CD4-positive, alpha-beta T cell treated with Interleukin-21 for 1 hour (primary cell): ENCODE results near the gene NRG3.
"Not testable (repeated sequence)": the region's sequence is repeated elsewhere in the genome, so short reads cannot be mapped to it uniquely, and the experiment has no call there.

ENCODE experiments used
- DNase-seq: peaks from one replicate; pipeline ENCODE4 v3.0.0-alpha.2; 2020

NRG3 gene

DNA sequence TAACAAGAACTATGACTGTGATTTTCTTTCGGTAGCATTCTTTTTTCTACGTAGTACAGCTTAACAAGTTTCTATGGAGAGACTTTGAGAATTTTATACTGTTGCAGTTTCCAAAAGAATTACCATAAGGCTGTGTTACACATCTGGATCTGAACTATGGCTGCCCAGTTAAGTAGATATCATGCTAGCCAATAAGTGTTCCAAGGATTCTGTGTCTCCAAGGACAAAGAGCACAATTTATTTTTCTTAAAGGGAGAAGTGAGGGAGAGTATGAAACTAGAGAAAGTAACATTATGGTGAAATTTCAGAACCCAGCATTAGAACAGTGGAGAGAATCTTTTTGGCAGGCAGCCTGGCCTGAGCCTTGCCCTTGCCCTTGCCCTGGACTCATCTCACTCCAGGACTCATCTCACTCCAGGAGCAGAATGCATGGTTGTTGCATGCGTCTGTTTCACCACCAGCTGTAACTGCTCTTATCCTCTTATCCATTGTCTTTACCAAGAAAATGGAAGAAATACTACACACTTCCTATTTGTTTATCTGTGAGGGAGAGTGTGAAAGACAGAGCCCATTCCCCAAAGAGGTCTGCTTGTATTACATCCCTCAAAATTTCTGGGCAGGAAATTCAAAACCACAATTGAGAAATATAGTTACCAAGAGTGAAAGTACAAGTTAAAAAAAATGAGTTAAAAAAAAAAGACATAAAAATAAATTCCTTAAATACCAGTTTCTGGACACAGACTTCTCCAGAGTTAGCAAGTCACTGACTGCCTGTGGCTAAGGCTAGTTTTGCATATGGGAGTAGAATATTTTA lies 1067.5 kb downstream of the NRG3 start:
- DNase-seq, result no peak

DNA sequence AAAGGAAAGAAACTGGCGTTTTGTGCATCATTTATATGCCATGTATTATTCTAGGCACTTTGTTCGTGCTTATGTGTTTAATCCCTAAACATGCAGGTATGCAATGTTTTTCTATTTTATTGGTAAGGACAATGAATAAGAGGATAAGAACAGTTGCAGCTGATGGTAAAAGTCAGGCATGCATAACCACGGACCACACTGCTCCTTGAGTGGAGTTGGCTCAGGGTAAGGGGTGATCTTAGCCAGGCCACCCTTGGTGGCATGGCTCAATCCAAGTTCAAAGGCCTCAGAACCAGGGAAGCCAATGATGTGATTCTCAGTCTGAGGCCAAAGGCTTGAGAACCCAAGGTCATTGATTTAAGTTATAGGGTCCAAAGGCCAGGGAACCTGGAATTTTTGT lies 1068.1 kb downstream of the NRG3 start:
- DNase-seq, result no peak

DNA sequence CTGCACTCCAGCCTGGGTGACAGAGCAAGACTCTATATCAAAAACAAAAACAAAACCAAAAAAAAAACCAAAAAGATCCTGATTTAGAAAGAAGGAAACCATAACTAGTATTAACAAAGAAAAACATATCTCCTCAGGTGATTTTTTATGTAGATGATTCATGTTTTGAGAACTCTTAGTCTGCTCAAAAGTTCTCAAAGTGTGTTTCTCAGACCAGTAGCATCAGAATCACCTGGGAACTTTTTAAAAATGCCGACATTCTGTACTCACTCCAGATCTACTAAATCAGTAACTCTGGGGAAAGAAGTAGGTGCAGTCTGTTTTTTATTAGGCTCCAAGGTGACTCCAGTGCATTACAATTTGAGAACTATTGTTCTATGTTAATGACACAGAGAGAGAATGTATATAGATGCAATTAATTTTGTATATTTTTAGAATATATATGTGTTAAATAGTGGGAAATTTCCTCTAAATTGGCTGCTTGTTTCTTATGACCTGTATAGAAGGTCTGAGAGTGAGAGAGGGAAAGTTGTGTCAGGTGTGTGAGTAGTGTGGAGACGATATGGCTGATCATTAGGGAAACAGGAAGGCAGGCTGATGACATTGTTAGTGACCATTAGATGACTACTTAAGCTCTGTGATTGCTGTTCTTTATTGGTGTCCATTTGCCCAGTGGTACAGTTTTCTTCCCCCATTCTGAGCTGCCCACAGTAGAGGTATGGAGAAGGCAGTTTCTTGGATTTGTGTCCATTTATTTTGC lies 1075.0 kb downstream of the NRG3 start:
- no peak for DNase-seq

DNA sequence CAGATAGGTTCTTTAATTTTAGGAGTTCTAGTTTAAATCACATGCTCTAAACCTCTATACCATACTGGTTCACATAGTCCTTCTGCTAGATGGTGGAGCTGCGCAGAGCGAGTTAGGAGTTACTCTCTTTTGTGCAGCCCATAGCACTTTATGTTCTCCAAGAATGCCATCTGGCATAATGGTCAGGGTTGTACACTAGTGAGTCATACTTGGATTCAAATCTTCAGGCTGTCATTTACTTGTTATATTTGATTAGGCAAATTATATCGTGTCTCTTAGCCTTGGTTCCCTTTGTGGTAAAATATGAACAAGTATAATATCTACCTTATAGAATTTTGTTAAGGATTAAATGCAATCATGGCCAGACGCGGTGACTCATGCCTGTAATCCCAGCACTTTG lies 1078.3 kb downstream of the NRG3 start:
- DNase-seq, result no peak

DNA sequence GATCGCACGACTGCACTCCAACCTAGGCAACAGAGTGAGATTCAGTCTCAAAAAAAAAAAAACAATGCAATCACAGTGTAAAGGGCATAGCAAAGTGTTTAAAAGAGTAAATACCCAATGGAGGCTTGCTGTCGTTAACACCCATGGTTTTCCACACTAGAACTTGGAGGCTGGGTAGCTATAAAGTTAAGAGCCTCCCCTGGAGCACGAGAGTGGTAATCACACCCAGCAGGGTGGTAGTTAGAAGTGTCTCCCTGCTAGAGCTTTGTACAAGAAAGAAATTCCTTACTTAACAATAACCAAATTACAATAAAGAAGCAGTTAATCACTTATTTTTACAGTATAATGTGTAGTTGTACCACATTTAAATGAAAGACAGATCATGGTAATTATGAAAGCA lies 1078.9 kb downstream of the NRG3 start:
- DNase-seq, result no peak

DNA sequence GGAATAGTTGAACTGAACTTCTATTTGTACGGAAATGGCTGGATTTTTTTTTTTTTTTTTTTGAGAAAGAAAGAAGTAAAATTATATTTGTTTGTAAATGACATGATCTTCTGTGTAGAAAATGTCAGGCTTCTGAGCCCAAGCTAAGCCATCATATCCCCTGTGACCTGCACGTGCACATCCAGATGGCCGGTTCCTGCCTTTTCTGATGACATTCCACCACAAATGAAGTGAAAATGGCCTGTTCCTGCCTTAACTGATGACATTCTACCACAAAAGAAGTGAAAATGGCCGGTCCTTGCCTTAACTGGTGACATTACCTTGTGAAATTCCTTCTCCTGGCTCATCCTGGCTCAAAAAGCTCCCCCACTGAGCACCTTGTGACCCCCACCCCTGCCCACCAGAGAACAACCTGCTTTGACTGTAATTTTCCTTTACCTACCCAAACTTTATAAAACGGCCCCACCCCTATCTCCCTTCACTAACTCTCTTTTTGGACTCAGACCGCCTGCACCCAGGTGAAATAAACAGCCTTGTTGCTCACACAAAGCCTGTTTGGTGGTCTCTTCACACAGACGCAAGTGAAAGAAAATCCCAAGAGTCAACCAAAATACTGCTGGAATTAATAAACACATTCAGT lies 1085.5 kb downstream of the NRG3 start:
- not testable (repeated sequence) for DNase-seq

DNA sequence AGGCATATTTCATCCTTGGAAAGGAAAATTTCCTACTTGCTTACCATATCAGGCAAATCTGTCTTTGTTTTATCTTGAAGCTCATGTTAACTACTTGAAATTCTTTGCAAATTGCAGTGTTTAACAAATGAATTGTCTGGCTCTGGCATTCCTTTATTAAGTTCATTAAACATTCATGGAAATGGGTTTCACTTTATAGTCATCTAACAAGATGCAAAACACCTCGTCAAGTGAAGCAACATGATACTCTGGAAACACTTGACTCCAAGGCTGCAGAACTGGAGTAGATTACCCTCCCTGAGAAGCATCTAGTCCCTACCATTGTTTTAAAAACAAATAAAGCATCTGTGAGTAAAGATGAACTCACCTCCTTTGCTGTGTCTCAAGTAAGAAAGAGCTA lies 1086.9 kb downstream of the NRG3 start:
- DNase-seq, result no peak

DNA sequence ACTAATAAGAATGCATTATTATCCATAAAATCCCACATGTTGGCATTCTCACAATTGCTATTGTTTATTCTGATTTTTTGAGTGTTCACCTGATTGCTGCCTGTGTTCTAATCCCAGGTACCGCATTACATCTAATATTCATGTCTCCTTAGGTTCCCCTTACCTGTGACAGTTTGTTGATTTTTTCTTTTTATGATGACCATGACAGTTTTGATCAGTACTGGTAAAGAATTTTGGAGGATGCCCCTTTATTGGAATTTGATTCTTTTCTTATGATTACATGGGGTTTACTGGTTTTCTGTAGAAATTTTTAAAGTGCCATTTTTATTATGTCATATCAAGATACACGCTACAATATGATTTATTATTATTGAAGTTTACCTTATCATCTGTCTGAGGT lies 1091.1 kb downstream of the NRG3 start:
- DNase-seq, result no peak

DNA sequence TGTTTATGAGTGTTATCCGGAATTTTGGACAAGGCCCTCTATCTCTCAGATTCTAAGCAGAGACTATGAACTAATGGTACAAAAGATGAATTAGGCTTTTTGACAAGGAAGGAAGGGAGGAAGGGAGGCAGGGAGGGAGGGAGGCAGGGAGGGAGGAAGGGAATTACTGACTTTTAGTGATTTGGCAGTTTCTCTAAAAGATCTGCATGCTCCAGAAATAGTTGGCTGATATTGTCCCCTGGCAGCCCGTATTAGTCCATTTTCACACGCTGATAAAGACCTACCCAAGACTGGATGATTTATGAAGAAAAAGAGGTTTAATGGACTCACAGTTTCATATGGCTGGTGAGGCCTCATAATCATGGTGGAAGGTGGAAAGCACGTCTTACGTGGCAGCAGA lies 1093.5 kb downstream of the NRG3 start:
- DNase-seq, result no peak

DNA sequence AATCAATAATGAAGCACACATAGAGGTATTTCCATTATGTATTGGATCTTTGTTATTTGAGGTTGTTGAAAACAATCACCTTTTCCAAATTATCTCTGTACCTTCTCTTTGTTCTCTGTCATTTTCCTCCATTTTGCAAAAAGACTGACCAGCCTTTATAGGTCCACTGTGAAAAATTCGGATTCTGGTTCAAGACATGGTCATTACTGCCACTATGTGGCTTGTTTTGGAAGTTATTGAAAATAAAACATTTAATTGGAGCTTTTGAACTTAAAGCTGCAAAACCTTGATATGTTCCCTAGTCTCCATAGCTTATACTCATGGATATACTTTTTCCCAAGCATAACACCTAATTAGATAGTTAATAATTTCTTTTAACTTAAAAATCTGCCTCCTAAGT lies 1094.4 kb downstream of the NRG3 start:
- no peak for DNase-seq

DNA sequence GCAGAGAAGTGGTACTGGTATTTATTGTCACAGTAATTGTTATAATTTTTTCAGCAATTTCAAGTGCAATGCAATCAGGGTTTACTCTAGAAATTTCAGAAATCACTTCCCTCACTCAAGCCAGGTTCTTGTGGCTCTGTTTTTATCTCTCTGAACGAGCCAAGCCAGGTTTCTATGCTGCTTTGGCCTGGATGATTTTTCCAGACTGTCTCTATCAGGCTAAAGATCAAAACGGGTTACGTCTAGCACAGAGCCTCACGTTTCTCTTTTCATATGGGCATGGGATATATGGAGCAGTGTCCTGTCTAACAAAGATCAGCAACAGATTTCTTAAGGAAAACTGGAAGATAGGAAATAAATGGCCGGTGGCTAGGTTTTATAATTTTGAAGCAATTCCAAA lies 1105.3 kb downstream of the NRG3 start:
- DNase-seq, result no peak

DNA sequence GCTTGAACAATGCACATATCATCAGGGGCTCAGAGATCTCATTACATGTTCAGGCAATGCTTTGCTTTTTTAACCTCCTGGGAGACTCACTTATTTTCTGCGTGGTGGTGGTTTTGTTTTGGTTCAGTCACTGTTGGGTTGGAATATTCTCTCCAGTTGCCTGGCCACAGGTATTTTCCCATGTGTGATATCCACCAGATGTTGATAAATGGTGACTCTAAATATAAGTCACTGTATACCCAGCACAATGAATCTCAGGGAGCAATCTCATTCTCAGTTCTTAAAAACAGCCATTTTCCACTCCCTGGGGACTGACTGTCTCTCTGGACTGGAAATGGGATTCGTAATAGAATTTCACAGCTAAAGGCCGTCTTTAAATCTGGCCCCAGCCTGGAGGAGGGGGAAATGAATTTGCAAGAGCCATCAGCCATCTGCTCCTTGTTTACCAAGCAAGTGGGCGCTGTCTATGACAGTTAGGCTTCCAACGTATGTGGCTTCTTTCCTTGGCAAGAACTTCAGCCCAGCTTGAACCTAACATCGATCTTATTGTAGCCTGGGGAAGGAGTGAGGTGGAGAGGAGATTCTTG lies 1106.2 kb downstream of the NRG3 start:
- no peak for DNase-seq

DNA sequence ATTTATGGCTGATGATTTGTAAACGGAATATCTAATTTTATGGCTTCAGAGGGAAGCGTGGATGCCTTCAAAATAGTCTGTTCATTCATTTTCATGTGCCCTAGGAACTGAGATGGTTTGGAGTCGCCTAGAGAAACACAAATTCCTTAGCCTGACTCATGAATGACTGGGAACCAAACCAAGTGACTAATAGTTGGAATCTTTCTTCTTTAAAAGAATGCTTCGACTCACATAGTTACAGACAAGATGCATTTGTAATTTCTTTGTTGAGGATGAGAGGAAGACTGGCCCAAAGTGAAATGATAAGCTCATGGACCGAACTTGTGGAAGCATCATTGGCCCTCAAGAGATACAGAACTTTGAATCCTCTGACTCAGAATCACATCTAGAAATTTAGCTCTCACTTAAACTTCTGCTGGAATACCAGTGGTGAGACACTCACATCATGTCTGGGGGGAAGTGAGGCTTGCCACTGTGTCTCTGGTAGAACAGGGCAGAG lies 1107.2 kb downstream of the NRG3 start:
- no peak for DNase-seq

DNA sequence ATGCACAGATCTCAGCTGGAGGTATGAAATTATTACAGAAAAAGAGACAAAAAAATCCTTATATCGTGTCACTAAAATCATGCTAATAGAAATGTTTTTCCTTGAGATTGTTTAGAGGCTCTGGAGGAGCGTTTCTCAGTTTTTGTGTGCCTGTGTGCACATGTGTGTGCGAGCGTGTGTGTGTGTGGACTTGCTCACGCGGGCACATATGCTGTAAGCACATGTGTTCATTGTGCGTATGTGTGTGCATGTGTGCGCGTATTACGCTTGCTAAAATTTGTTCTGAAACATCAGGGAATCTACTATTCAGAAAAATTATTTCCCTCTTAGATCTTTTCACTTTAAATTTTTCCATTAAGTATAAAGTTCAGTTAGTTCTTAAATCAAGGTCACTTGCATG lies 1111.2 kb downstream of the NRG3 start:
- DNase-seq, result no peak

DNA sequence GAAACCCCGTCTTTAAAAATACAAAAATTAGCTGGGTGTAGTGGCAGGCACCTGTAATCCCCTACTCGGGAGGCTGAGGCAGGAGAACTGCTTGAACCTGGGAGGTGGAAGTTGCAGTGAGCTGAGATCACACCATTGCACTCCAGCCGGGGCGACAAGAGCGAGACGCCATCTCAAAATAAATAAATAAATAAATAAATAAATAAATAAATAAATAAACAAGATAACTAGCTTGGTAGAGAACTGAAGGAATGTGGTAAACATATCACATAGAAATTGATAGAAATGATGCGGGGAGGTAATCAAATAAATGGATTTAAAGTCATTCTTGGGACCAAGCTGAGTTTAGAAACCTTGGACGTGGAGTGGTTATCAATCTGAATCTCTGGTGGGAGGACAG lies 1131.5 kb downstream of the NRG3 start:
- not testable (repeated sequence) for DNase-seq

DNA sequence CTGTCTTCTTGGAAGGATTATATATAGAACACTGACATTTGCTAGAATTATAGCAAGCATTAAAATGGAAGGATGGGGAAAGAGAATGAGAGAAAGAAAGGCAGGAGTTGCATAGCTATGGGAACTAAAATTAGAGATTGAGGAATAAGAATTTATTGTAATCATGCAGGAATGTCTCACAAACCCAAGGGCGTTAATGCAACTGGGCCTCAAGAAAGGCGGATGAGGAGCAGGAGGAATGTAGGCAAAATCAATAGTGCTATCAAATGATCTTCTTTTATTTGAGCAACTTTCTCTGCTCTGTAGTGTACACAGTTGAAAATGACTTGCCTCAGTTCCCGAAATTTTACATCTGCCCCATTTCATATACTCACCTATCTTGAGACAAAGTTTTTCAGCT lies 1132.5 kb downstream of the NRG3 start:
- DNase-seq, result no peak

DNA sequence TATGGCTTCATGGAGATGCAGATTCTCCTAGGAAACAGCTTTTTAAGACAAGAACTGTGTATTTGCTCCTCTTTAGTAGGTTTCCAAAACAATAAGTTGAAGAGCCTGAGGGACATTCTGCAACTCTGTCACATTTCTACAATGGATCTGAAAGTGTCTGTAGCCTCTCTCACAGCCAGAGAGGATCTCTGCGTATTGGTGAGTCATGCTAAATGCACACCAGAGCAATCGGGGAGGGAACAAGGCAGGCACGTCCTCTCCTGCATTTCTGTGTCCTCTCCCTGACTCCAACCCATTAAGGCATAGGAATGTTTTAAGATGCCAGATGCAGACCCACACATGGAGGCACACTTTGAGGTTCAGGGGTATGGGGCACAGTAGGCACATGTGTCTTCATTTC lies 1137.9 kb downstream of the NRG3 start:
- no peak for DNase-seq

DNA sequence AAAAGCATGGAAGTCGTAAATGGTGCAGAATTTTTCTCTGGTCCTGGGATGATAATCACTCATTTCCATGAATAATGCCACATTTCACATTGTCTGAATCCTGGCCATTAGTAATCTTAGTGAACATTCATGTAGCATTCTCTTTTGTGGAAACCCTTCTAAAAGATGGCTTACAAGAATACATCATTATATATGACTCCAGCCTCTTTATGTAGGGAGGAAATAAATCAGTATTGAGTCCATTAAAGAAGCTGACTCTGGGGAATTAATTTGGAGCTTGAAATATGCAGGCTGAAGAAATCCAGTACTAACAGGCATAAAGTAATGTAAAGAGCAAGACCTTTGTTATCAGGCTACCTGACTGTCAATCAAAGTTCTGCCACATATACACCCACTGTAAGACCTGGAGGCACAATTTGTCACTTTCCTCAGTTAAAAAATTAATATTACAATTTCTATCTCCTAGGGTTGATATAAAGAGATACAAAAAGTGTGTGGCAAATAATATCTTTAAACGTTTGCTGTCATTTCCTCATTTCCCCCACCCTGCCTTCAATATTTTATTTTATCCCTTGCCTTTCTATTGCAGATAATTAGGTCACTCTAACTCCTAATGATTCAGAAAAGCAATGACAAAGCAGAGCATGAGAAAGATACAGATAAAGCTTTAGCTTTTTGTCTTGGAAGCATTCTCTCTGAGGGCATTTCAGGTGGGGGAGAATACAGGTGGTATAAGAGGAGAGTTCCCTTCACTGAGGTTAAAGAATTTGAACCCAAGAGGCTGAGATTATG lies 1142.3 kb downstream of the NRG3 start:
- no peak for DNase-seq

DNA sequence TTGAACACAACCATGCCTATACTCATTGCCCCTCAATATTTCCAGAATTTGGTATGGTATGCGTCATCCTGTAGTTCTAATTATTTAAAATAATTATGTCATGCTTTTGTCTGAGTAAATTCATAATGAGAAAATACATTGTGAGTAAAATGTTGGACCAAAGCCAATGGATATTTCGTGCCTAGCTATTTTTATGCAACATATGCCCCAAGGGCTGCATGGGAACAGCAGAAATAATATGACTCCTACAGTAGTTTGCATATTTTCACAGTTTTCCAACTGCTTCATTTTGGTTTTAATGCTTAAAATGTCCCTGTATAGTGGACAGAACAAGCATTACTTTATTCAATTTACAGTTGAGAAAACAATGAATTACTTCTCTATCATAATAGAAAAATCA lies 1148.7 kb downstream of the NRG3 start:
- no peak for DNase-seq
